Activated CD8-positive, alpha-beta memory T cell treated with anti-CD3 and anti-CD28 coated beads, Interleukin-2, amount 10 ng/mL, durations not matched to agents 7 days and 5 days (primary cell): Measurements from ENCODE around the gene MTMR6. TPM values are rescaled to one million over a fixed set of nuclear protein-coding genes. Genes with fewer than 3 reads are reported as not detected.
"Not testable (repeated sequence)": the region's sequence is repeated elsewhere in the genome, so short reads cannot be mapped to it uniquely, and the experiment has no call there.

Experiments used
- ATAC-seq: fragments of 150-1000 bp; cut with Tn5 transposase; one replicate; pipeline ENCODE4 v1.10.0; 2021; ENCODE audit warnings: moderate library complexity
- CTCF ChIA-PET: fragments of 350-600 bp; sonication (Branson Sonifier 250); formaldehyde crosslinking; loops from one replicate; lab custom pipeline; 2021; ENCODE audit warnings: antibody characterized with exemption; lab: Charles Lee
- DNase-seq: peaks from one replicate; pipeline ENCODE4 v3.0.0-alpha.2; 2020
- H3K27ac Mint-ChIP-seq: one replicate; pipeline ENCODE4 v1.8.0; 2021; ENCODE audit warnings: mild to moderate bottlenecking, mixed read lengths
- H3K27me3 Mint-ChIP-seq: one replicate; pipeline ENCODE4 v1.8.0; 2021; ENCODE audit warnings: mixed read lengths
- H3K36me3 Mint-ChIP-seq: one replicate; pipeline ENCODE4 v1.8.0; 2021; ENCODE audit warnings: mild to moderate bottlenecking, mixed read lengths
- H3K4me1 Mint-ChIP-seq: one replicate; pipeline ENCODE4 v1.8.0; 2021; ENCODE audit warnings: mixed read lengths
- H3K4me3 Mint-ChIP-seq: one replicate; pipeline ENCODE4 v1.8.0; 2021; ENCODE audit warnings: mild to moderate bottlenecking, moderate library complexity, mixed read lengths
- H3K9me3 Mint-ChIP-seq: one replicate; pipeline ENCODE4 v1.8.0; 2022; ENCODE audit warnings: low read depth, mixed read lengths
- total RNA-seq, 2 experiments: library from RNA; stranded (reverse); gene quantifications; one replicate each; pipeline ENCODE4 v1.2.3, GENCODE V29; 2021

MTMR6 gene
- 10 to 100 TPM; 17.2 to 21.7 TPM for total RNA-seq

GRCh38 chr13:25286969-25287961, at the start of gene MTMR6:
MTMR6 (minus strand) TSS chr13:25287488; CDS start chr13:25287247, 241 bp downstream.
- Mint-ChIP-seq H3K27me3 (peaks cover 19% of the 10 kb centered on the region), H3K4me3 (peak within 1 kb of the TSS; percentile 92), H3K36me3 (peaks cover 16% of the 10 kb centered on the region), H3K27ac (peak within 1 kb of the TSS; percentile 96), H3K4me1 (peaks cover 43% of the 10 kb centered on the region), H3K9me3 (no peaks in the 10 kb centered on the region)
- ATAC-seq (peak; percentile 89), DNase-seq (peak; percentile 94)
- CTCF ChIA-PET: interaction anchor here (0.6 to 4.0 kb wide), 14 partner anchors 9 to 54 kb away, joined by 3 to 35 read pairs (median 4); partner anchors contain the start of gene NUP58

DNA sequence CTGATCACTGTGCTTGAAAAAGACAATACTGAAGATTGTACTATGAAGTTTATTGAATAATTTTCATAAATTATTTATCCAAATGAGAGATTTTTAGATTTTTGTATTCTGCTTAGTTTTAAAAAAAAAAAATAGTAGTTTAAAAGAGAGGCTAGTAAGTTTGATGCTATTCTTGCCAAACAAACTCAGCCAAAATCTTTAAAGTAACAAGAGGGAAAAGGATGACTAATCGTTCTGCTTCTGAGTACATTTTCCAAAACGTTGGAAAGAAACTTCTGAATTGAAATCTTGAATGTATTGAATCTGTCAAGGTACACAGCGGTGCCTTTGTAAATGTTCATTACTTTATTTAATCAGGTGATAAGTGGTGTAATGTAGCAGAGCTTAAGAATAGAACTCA, 48.6 kb upstream of the MTMR6 start:
- Mint-ChIP-seq H3K9me3 (no peaks in the 10 kb centered on the region), H3K27me3 (no peaks in the 10 kb centered on the region), H3K4me3 (no peak overlapping the region), H3K27ac (no peak overlapping the region), H3K4me1 (peaks cover 3% of the 10 kb centered on the region), H3K36me3 (peaks cover 38% of the 10 kb centered on the region)
- CTCF ChIA-PET: no interaction called here
- no peak for DNase-seq
- ATAC-seq: no peak

GRCh38 chr13:25330541-25330940, 43.3 kb upstream of the MTMR6 start:
- no peak for ATAC-seq
- DNase-seq: no peak
- Mint-ChIP-seq H3K4me1 (peaks cover 3% of the 10 kb centered on the region), H3K4me3 (no peak overlapping the region), H3K9me3 (no peaks in the 10 kb centered on the region), H3K27ac (no peak overlapping the region), H3K27me3 (no peaks in the 10 kb centered on the region), H3K36me3 (peaks cover 46% of the 10 kb centered on the region)
- CTCF ChIA-PET: no interaction called here

- CTCF ChIA-PET: no interaction called here
- Mint-ChIP-seq H3K27ac (no peak overlapping the region), H3K27me3 (no peaks in the 10 kb centered on the region), H3K9me3 (no peaks in the 10 kb centered on the region), H3K4me1 (peaks cover 3% of the 10 kb centered on the region), H3K36me3 (peaks cover 49% of the 10 kb centered on the region), H3K4me3 (no peak overlapping the region)
- DNase-seq (no peak), ATAC-seq (no peak)
Measured at GRCh38 chr13:25329706-25330105, 42.4 kb upstream of the MTMR6 start.

- peaks cover 20% of the 10 kb centered on the region for H3K36me3 Mint-ChIP-seq
- no peak overlapping the region for H3K4me3 Mint-ChIP-seq
- H3K9me3 Mint-ChIP-seq: no peaks in the 10 kb centered on the region
- H3K27ac Mint-ChIP-seq: no peak overlapping the region
- CTCF ChIA-PET: no interaction called here
- no peak for ATAC-seq
- no peaks in the 10 kb centered on the region for H3K4me1 Mint-ChIP-seq
- H3K27me3 Mint-ChIP-seq: no peaks in the 10 kb centered on the region
- no peak for DNase-seq
Measured at GRCh38 chr13:25324100-25324499, 36.8 kb upstream of the MTMR6 start.

- Mint-ChIP-seq H3K9me3 (no peaks in the 10 kb centered on the region), H3K4me1 (peaks cover 6% of the 10 kb centered on the region), H3K27me3 (no peaks in the 10 kb centered on the region), H3K27ac (no peak overlapping the region), H3K4me3 (no peak overlapping the region), H3K36me3 (peaks cover 27% of the 10 kb centered on the region)
- CTCF ChIA-PET: no interaction called here
- ATAC-seq (no peak), DNase-seq (no peak)
Measured at GRCh38 chr13:25319771-25320170, 32.5 kb upstream of the MTMR6 start.

GRCh38 chr13:25318946-25319345, 31.7 kb upstream of the MTMR6 start:
- DNase-seq: not testable (repeated sequence)
- CTCF ChIA-PET: interaction anchor here (1.0 kb wide), 1 partner anchor 14 kb away, joined by 4 read pairs; no protein-coding TSS in a partner anchor
- H3K36me3 Mint-ChIP-seq: peaks cover 25% of the 10 kb centered on the region

GRCh38 chr13:25310891-25311290, 23.6 kb upstream of the MTMR6 start:
- no peak overlapping the region for H3K27ac Mint-ChIP-seq
- ATAC-seq: no peak
- CTCF ChIA-PET: no interaction called here
- H3K27me3 Mint-ChIP-seq: no peaks in the 10 kb centered on the region
- peaks cover 49% of the 10 kb centered on the region for H3K36me3 Mint-ChIP-seq
- no peak overlapping the region for H3K4me3 Mint-ChIP-seq
- H3K9me3 Mint-ChIP-seq: no peaks in the 10 kb centered on the region
- DNase-seq: no peak
- H3K4me1 Mint-ChIP-seq: peaks cover 11% of the 10 kb centered on the region

More at GRCh38 chr13:25318946-25319345, 31.7 kb upstream of the MTMR6 start:
- H3K9me3 Mint-ChIP-seq, H3K4me1 Mint-ChIP-seq, ATAC-seq, H3K4me3 Mint-ChIP-seq, H3K27me3 Mint-ChIP-seq: not testable (repeated sequence)
- H3K27ac Mint-ChIP-seq: peak overlapping the region; percentile 66

- no peaks in the 10 kb centered on the region for H3K27me3 Mint-ChIP-seq
- peak overlapping the region; percentile 46 for H3K27ac Mint-ChIP-seq
- CTCF ChIA-PET: interaction anchor here (0.6 to 0.9 kb wide), 2 partner anchors 20 to 756 kb away, joined by 3 read pairs; no protein-coding TSS in a partner anchor
- ATAC-seq (no peak), DNase-seq (no peak)
- peaks cover 43% of the 10 kb centered on the region for H3K4me1 Mint-ChIP-seq
- H3K4me3 Mint-ChIP-seq: no peak overlapping the region
- peaks cover 59% of the 10 kb centered on the region for H3K36me3 Mint-ChIP-seq
- H3K9me3 Mint-ChIP-seq: no peaks in the 10 kb centered on the region
Measured at GRCh38 chr13:25306671-25307464, 19.6 kb upstream of the MTMR6 start.

- H3K4me3 Mint-ChIP-seq: peak overlapping the region; percentile 93
- DNase-seq: no peak
- peaks cover 49% of the 10 kb centered on the region for H3K4me1 Mint-ChIP-seq
- peaks cover 35% of the 10 kb centered on the region for H3K36me3 Mint-ChIP-seq
- CTCF ChIA-PET: interaction anchor here (0.7 to 4.3 kb wide), 3 partner anchors 12 to 20 kb away, joined by 3 to 35 read pairs (median 3); partner anchors contain the start of gene MTMR6
- peak overlapping the region; percentile 96 for H3K27ac Mint-ChIP-seq
- ATAC-seq: no peak
- H3K27me3 Mint-ChIP-seq: peaks cover 15% of the 10 kb centered on the region
- H3K9me3 Mint-ChIP-seq: no peaks in the 10 kb centered on the region
Measured at GRCh38 chr13:25302121-25302520, 14.8 kb upstream of the MTMR6 start.

- Mint-ChIP-seq H3K4me1 (peaks cover 46% of the 10 kb centered on the region), H3K9me3 (no peaks in the 10 kb centered on the region), H3K27ac (peak within 1 kb of the TSS; percentile 96), H3K4me3 (peak within 1 kb of the TSS; percentile 93), H3K36me3 (peaks cover 33% of the 10 kb centered on the region), H3K27me3 (peaks cover 21% of the 10 kb centered on the region)
- DNase-seq (peak; percentile 96), ATAC-seq (peak; percentile 98)
- CTCF ChIA-PET: interaction anchor here (0.7 to 4.3 kb wide), 3 partner anchors 11 to 20 kb away, joined by 3 to 35 read pairs (median 3); partner anchors contain the start of gene MTMR6
Measured at GRCh38 chr13:25301347-25302113, 14.2 kb upstream of the MTMR6 start, which contains the start of gene NUP58. NUP58 (plus strand) TSS chr13:25301625; CDS start chr13:25301774, 149 bp downstream.

DNA sequence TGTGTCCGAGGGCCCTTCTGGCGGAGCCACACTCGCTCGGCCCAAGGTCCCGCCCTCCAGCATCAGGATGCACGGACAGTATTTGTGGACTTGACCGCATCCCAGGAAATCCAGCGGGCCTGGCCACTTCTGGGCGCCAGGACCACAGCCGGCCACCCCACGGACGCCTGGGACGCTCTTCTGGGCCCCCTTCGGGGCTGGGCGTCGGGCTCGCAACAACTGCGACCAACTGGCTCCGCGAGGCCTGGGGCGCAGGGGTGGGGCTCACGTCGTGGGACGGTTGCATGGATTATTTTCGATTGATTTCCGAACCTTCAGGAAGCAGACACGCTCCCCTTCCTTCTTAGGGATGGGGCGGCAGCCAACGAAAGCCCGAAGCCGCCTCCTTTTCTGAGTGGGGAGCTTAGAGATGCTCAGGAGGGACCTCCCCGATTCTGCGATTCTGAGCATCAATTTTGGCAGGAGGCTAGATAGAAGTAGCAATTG, 13.6 kb upstream of the MTMR6 start:
- ATAC-seq (peak; percentile 53), DNase-seq (peak; percentile 55)
- CTCF ChIA-PET: interaction anchor here (4.3 kb wide), 1 partner anchor 14 kb away, joined by 35 read pairs; the partner anchor contains the start of gene MTMR6
- Mint-ChIP-seq H3K36me3 (peaks cover 33% of the 10 kb centered on the region), H3K4me1 (peaks cover 44% of the 10 kb centered on the region), H3K27me3 (peaks cover 26% of the 10 kb centered on the region), H3K4me3 (peak overlapping the region; percentile 93), H3K9me3 (no peaks in the 10 kb centered on the region), H3K27ac (peak overlapping the region; percentile 96)
